HG03196 (cell line): ENCODE measurements around the gene KCTD21.

Experiments
- ATAC-seq: cut with Tn5 transposase; IDR thresholded peaks from one replicate; pipeline ENCODE4 v1.9.1; 2021; ENCODE audit not compliant: unreplicated experiment

KCTD21 gene

DNA sequence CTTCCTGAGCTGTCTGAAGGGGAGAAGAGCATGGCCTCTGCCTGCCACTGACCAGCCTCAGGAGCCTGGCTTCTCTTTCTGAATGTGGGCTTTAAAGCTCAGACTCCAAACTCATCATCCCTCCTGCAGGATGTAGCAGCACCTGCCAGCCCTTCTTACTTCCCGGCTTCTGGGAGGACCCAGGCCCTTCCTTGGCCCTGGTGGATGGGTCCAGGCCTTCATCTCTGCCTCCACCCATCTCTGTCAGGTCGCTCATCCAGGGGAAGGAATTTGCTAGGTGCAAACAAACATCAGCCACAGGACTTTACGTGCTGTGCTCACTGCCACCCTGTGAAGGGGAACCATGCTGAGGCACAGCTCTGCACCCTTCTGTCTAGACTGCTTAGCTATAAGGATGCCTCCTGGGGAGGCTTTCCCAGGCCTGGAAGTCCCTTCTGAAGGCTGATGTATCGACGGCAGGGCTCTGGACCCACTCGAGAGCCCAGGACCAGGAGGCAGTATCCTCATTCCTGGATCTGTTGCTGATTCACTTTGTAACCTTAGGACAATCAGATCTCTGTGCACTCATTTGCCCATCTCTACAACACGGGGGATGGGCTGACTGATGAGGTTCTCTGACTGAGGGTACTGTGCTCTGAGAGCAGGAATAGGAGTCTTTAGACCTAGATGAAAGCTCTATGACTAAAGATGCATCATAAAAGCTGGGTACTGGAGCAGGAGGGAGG lies 31.2 kb upstream of the KCTD21 start:
- ATAC-seq, result no peak

DNA sequence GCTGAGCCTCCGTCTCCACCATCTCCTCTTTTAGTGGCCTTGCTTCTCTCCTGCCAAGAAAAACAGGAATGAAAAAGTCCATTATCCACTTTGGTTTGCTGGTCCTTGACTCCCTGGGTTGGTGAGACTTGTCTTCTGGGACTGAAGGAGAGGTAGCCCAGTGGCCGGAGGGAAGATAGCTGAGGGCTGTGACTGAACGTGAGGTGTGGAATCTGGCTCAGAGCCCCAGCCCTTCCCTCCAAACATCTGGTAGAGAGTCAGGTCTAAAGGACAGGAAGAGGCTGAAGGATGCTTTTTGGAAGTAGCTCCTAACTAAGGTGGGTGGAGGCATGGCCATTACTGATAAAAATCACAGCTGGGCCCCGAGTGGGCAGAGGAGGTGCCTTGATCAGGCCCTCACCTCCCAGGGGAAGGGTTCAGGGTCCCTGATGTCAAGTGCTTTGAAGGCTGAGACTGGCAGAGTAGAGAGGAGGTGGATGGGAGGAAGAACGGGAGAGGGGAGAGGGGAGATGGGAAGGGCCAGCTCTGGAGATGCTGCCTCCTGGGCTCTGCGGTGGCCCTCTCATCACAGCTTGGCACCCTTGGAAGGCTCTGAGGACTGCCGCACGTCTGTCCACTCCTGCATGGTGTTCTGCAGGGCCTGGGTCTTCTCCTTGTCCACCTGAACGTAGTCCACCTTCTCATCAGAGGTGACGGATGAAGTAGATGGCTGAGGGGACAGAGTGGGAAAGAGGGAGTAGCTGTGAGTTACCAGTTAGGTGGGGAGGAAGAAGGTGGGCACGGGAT lies 30.5 kb upstream of the KCTD21 start:
- ATAC-seq, result no peak

DNA sequence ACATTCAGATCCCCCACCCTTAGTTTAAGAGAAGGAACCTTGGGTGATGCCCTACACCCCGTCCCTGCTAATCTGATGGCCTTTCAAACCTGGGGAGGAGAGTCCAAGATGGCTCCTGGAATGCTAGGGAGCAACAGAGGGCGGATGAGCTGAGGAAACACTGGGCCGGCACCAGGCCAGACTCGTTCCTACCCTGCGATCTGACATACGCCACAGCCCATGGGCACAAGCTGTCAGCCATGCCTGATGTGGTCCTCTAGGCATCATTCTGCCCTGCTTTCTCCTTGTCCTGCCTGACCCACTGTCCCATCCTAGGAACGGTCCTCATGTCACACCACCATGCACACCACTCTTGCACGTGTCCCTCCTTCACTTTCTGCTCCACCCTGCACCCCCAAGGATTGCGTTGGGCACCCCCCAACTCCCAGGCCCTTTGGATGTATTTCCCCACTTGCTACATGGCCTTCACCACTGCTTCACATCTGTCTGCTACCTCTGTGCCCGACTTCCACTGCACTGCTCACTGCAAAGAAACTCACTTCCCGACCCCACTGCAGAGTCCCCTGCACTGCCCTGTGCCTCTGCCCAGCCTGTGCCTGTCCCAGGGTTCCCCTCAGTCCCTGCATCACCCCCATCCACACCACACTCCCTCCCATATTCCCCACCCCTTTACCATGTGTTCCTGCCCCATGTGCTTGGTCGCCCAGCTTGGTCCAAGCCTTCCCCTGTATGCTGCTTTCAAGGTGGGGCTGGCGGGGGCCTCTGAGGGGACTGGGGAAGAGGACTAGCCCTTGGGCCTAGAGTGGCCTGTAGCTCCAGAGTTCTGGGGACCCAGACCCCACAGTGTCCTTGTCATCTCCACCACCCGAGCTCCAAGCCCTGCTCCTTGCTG lies 29.5 kb upstream of the KCTD21 start:
- no peak for ATAC-seq

DNA sequence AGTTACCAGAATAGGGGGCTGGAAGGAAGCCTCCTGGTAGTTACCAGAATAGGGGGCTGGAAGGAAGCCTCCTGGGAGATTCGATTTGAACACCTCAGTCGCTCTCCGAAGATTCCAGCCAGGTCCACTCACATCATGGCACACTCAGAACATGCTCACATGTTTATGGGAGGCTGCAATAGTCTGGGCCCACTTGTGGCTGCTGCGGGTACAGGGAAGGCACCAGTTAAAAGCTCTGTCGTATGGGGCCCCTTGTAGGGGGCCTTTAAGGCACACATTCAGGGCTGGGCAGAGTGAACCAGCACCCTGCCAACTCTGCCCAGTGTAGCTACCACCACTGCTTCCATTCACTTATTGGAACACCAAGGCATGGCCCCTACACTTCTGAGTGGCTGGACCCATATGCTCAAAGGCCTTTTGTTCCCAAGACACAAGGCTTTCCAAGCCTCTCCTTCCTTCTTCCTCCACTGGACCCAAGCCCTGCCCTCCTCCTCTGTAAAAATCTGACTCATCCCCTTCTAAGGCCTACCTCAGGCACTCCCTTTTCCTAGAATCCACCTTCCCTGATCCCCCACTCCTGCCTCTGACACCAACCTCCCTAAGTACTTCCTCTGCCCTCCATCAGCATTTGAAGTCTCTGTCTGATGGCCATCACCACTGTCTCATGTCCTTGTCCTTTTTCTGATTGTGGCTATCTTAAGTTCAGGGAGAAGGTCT lies 28.3 kb upstream of the KCTD21 start:
- ATAC-seq, result no peak

DNA sequence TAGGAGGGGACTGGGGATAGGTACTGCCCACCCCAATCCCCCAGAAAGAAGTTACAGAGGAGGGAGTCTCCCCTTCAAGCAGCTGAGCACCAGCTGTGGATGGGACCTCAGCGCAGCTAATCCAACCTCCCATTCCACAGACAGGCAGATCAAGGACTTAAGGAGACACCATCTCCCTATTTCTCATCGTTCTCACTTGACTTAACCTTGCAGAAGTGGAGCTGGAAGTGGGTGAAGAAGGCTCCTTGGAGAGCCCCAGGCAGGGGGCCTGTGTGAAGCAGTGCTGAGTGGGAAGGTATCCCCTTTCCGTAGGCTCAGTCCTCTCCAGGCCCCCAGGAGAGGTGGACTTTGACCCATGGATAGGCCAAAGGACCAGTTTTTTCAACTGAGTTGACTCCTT lies 27.6 kb upstream of the KCTD21 start:
- no peak for ATAC-seq

DNA sequence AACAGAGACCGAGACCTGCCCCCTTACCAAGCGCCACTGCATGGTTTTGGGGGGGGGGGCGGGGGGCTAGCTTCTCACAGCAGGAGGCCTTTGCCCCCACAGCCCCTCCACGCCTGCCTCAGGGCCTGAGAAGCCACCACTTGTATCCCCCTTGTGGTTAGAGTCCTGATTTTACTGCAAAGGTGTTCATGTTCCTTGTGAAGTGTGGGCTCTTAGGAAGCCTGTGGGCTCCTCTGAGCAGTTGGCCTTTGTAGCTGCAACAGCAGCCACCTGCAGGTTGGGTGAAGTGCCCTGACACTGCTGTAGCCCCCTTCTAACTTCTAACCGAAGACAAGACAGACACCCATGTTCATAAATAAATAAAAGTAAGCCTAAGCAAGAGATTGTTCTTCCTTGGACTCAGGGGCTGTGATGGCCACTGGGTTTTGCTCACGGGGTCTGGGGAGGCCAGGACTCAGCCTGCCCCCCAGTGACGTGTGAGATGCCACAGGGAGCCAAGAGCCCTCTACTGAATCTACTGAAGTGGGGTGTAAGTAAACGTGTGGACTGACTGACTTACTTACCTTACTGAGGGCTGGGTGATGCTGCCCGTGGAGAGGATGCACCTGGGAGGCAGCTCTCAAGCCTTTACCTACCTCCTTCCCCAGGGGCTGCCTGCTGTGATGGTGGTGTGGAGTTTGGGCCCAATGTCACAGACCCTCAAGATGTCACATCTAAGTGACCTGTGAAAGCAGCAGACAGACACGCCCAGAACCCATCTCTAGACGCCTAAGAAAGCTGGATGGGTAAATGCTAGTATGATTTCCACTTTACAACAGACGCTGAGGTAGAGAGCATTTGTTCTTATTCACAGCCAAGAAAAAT lies 26.1 kb upstream of the KCTD21 start:
- no peak for ATAC-seq

- ATAC-seq, result no peak
Observed at GRCh38 chr11:78213526-78214330, 25.3 kb upstream of the KCTD21 start.

DNA sequence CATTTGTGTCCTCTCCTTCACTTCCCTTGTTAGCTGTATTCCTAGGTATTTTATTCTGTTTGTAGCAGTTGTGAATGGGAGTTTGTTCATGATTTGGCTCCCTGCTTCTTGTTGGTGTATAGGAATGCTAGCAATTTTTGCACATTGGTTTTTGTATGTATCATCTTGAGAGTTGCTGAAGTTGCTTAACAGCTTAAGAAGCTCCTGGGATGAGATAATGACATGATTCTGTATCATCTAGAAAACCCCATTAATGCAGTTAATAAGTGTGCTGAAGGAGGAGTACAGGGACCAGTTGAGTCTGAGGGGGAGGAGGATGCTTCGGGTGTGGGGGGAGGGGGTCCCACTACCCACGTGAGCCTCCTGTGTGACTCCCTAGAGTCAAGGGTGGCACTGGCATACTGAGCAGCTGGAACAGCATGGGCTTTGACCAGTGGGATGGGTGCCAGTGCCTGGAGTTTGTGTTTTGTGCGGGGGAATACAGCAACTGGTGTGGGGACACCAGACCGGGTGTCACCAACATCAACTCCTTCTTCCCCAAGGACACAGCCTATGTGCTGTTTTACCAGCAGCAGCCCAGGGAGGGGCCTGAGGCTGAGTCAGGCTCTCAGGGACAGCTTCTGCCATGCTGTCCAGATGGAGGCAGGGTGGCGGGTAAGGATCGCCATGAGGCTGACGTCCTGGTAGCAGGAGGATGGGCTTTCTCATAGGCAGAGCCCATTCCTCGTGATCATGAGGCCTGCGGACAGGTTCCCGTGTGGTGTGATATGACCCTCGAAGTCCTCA lies 24.4 kb upstream of the KCTD21 start:
- no peak for ATAC-seq

- no peak for ATAC-seq
Observed at GRCh38 chr11:78211565-78211964, 23.1 kb upstream of the KCTD21 start.

DNA sequence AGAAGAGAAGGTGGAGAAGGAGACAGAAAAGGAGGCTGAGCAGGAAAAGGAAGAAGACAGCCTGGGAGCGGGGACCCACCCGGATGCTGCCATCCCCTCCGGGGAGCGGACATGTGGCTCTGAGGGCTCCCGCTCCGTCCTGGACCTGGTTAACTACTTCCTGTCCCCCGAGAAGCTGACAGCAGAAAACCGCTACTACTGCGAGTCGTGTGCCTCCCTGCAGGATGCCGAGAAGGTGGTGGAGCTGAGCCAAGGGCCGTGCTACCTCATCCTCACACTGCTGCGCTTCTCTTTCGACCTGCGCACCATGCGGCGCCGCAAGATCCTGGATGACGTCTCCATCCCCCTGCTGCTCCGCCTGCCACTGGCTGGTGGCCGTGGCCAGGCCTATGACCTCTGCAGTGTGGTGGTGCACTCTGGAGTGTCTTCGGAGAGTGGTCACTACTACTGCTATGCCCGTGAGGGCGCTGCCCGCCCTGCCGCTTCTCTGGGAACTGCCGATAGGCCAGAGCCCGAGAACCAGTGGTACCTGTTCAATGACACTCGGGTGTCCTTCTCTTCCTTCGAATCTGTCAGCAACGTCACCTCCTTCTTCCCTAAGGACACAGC lies 21.7 kb upstream of the KCTD21 start:
- no peak for ATAC-seq

DNA sequence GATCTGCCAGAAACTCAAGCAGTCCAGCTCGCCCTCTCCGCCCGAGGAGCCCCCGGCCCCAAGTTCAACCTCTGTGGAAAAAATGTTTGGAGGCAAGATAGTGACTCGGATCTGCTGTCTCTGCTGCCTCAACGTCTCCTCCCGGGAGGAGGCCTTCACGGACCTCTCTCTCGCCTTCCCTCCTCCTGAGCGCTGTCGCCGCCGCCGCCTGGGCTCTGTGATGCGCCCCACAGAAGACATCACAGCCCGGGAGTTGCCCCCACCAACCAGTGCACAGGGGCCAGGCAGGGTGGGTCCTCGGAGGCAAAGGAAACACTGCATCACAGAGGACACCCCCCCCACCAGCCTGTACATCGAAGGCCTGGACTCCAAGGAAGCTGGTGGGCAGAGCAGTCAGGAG lies 21.1 kb upstream of the KCTD21 start:
- no peak for ATAC-seq

- ATAC-seq, result no peak
Observed at GRCh38 chr11:78208257-78209165, 20.1 kb upstream of the KCTD21 start.

- no peak for ATAC-seq
Observed at GRCh38 chr11:78207532-78208256, 19.3 kb upstream of the KCTD21 start.

GRCh38 chr11:78205691-78206090 lies 17.3 kb upstream of the KCTD21 start:
- ATAC-seq, result no peak

DNA sequence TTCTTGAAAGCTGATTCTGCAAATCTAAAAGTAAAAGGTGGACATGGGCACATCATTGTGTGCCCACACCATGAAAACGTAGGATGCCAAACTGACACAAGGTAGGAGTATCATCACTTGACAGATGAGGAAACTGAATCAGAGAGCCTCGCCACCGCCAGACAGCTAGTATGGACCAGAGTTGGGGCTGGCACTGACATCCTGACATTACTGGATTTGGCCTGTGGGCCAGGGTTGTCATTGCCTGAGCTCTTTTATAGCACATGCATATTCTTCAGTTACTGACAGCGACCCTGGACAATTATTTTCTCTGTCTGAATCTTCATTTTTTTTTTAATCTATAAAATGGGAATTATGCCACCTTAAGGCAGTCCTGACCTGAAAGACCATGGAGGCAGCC lies 16.8 kb upstream of the KCTD21 start:
- ATAC-seq, result no peak

- no peak for ATAC-seq
Observed at GRCh38 chr11:78203184-78203583, 14.8 kb upstream of the KCTD21 start.
